Measurements from ENCODE around the gene RBM18.

RBM18 gene

DNA sequence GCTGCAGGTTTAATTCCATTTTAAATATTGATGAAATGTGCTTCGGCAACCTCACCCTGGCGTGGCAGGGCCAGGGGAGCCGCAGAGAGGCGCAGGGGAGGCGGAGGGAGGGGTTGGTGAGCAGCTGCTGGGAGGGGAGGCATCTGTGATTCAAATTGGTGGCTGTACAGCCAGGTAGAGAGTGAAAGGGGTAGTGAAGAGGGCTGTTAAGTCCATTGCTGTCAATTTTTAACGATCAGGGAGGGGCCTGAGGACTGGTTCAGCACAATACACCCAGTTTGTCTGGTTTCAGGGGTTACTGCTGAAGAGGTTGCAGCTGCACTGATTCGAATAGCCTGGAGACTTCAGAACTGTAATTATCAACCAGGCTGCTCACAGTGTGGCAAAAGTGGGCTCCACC is 67.2 kb downstream of the RBM18 start:
- no peak overlapping the region for H3K27ac ChIP-seq
- ChIA-PET POLR2A (ENCODE audit: low non-redundant PET) (no interaction called here), CTCF (no interaction called here)
- TF ChIP-seq, protein P1, sequence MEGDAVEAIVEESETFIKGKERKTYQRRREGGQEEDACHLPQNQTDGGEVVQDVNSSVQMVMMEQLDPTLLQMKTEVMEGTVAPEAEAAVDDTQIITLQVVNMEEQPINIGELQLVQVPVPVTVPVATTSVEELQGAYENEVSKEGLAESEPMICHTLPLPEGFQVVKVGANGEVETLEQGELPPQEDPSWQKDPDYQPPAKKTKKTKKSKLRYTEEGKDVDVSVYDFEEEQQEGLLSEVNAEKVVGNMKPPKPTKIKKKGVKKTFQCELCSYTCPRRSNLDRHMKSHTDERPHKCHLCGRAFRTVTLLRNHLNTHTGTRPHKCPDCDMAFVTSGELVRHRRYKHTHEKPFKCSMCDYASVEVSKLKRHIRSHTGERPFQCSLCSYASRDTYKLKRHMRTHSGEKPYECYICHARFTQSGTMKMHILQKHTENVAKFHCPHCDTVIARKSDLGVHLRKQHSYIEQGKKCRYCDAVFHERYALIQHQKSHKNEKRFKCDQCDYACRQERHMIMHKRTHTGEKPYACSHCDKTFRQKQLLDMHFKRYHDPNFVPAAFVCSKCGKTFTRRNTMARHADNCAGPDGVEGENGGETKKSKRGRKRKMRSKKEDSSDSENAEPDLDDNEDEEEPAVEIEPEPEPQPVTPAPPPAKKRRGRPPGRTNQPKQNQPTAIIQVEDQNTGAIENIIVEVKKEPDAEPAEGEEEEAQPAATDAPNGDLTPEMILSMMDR (conservative IDR thresholded peaks at IDR 0.05; ENCODE audit: low read depth) = no peak
- DNase-seq (ENCODE audit: low spot score) = no peak

DNA sequence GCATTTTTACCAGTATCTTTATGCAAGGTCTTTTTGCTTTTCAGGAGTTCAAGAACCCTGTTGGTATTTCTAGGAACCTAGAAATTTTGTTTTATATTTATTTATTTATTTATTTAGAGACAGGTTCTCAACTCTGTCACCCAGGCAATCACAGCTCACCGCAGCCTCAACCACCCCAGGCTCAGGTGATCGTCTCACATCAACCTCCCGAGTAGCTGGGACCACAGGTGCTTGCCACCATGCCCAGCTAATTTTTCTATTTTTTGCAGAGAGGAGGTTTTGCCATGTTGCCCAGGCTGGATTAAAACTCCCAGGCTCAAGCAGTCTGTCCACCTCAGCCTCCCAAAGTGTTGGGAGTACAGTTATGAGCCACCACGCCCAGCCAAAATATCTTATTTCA is 68.8 kb downstream of the RBM18 start:
- TF ChIP-seq, protein P1 (conservative IDR thresholded peaks at IDR 0.05; ENCODE audit: low read depth) = no peak
- DNase-seq (ENCODE audit: low spot score) = no peak
- ChIA-PET CTCF (no interaction called here), POLR2A (ENCODE audit: low non-redundant PET) (no interaction called here)
- H3K27ac ChIP-seq = no peak overlapping the region

DNA sequence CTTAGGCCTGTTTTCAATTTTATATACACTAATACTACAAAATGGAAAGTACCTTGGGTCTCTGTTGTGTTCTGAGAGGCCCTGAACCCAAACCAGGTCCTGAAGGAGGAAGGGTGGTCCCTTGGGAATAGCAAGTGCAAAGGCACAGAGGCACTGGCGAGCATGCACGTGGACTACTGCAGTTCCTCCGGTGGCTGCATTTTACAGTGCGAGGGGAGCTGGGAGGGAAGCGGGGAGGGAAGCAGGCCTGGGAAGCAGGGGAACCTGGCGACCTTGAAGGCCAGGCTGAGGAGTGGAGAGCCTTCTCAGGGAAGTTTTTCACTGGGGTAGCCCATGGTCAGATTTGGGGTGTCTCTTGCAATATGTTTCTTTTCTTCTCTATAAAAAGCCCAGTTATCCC is 71.0 kb downstream of the RBM18 start:
- POLR2A ChIA-PET (ENCODE audit: low non-redundant PET) = no interaction called here
- CTCF ChIA-PET = interaction anchor here (0.7 kb wide), 1 partner anchor 560 kb away, joined by 3 read pairs; no protein-coding TSS in a partner anchor
- TF ChIP-seq, protein P1 (conservative IDR thresholded peaks at IDR 0.05; ENCODE audit: low read depth) = no peak
- H3K27ac ChIP-seq = no peak overlapping the region
- no peak for DNase-seq (ENCODE audit: low spot score)

DNA sequence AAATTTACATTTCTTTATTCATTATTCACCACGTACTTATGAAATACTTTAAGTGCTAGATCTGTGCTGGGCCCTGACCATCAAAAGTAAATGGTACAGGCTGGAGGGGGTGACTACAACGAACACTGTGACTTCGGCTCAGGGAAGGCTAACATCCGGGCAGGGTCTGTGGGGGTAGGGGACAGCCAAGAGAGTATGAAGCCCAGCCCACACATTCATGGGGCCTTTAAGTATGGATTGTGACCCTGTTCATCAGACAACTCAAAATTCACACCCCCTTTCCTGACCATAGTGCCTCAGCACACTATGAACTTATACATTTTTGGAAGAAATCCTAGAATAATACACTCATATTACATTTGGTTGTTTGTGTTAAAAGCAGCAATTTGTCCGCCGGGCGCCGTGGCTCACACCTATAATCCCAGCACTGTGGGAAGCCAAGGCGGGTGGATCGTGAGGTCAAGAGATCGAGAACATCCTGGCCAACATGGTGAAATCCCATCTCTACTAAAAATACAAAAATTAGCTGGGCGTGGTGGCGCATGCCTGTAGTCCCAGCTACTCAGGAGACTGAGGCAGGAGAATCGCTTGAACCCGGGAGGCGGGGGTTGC is 71.6 kb downstream of the RBM18 start:
- TF ChIP-seq, protein P1 (conservative IDR thresholded peaks at IDR 0.05; ENCODE audit: low read depth) = no peak
- POLR2A ChIA-PET (ENCODE audit: low non-redundant PET) = no interaction called here
- no peak for DNase-seq (ENCODE audit: low spot score)
- CTCF ChIA-PET = interaction anchor here (0.7 kb wide), 2 partner anchors 561 to 647 kb away, joined by 3 read pairs; no protein-coding TSS in a partner anchor
- H3K27ac ChIP-seq = no peak overlapping the region

DNA sequence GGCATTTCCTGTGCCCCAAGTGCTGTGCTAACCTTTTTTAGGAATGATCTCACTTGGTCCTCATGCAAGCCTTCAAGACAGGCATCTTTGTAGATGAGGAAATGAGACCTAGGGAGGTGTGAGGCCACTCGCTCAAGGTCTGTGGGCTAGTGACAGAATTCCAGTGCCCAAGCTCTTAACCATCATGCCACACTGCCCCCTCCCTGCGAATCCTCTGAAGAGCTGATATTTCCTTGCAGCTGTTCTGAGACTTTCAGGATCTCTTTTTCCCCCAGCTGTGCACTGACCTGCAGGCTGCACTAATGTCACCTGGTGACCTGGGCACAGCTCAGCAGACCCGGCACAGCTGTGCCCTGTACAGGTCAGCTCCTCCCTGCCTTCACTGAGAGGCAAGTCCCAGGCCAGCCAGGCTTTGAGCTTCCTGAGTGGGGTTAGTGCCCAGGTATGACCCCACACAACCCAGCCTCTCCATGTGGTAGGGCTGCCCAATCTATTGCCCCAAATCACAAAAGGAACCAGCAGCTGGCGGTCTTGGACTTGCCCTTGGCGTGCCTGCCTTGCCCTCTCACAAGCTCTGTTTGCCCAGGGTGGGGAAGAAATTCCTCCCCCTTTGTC is 72.3 kb downstream of the RBM18 start:
- no peak for DNase-seq (ENCODE audit: low spot score)
- POLR2A ChIA-PET (ENCODE audit: low non-redundant PET) = no interaction called here
- TF ChIP-seq, protein P1 (conservative IDR thresholded peaks at IDR 0.05; ENCODE audit: low read depth) = no peak
- CTCF ChIA-PET = interaction anchor here (0.7 kb wide), 1 partner anchor 646 kb away, joined by 3 read pairs; no protein-coding TSS in a partner anchor
- no peak overlapping the region for H3K27ac ChIP-seq

DNA sequence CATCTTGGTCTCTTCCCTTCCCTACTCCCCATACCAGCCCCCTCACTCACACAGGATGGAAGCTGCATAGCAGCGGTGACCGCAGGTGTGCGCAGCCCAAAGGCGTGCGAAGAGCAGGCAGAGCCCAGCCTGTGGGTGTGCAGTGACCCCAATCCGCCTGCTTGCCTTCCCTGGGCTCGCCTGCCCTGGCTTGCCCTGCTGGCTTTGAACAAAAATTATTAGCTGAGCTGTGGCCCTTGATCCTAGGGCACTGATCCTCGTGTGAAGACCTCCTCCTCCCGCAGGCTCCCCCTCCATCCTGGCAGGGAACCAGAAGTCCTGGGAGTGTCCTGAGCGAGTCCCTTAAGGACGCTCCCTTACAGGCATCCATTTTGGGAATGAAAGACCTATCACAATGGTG is 73.1 kb downstream of the RBM18 start:
- DNase-seq (ENCODE audit: low spot score) = no peak
- H3K27ac ChIP-seq = no peak overlapping the region
- TF ChIP-seq, protein P1 (conservative IDR thresholded peaks at IDR 0.05; ENCODE audit: low read depth) = no peak
- ChIA-PET CTCF (interaction anchor here (0.7 kb wide), 1 partner anchor 72 kb away, joined by 3 read pairs; no protein-coding TSS in a partner anchor), POLR2A (ENCODE audit: low non-redundant PET) (no interaction called here)

All from RWPE1 (cell line).